HFFc6 (cell line): ENCODE measurements around the gene LRP11. TPM values are rescaled to one million over a fixed set of nuclear protein-coding genes. Genes with fewer than 3 reads are reported as not detected.
A peak's percentile ranks its signal among the peaks of the same experiment; 100 is the strongest.

Experiments used
- DNase-seq: peaks from one replicate; pipeline ENCODE4 v3.0.0-alpha.2; 2018
- H3K27ac Mint-ChIP-seq: 2 replicates; pipeline ENCODE4 v1.8.0; 2020; ENCODE audit warnings: mild to moderate bottlenecking, mixed read lengths
- H3K27me3 Mint-ChIP-seq: 2 replicates; pipeline ENCODE4 v1.8.0; 2021; ENCODE audit warnings: mild to moderate bottlenecking, moderate library complexity, mixed read lengths; ENCODE audit not compliant: insufficient read depth
- H3K36me3 Mint-ChIP-seq: 2 replicates; pipeline ENCODE4 v1.8.0; 2021; ENCODE audit warnings: low read depth, mixed read lengths
- H3K4me1 Mint-ChIP-seq: 2 replicates; pipeline ENCODE4 v1.8.0; 2020; ENCODE audit warnings: low read depth, mixed read lengths
- H3K4me3 Mint-ChIP-seq: 2 replicates; pipeline ENCODE4 v1.8.0; 2020; ENCODE audit warnings: mild to moderate bottlenecking, moderate library complexity, mixed read lengths
- H3K9me3 Mint-ChIP-seq: 2 replicates; pipeline ENCODE4 v1.8.0; 2020; ENCODE audit warnings: mild to moderate bottlenecking, mixed read lengths
- CTCF ChIP-seq: fragments of 200-600 bp; sonication (generic); IDR thresholded peaks from 2 replicates; pipeline ENCODE4 v1.5.0; 2021; ENCODE audit warnings: antibody characterized with exemption, mild to moderate bottlenecking
- total RNA-seq, 6 experiments: library from RNA; stranded (reverse); fragmentation: NEBNext Ultra II Directional; extraction: Animal tissue kit (Norgen Biotek cat#: 25700); gene quantifications; 2 replicates in 1 of 6; 3 replicates in 5 of 6; pipeline ENCODE4 v1.2.3, GENCODE V29; 2021

Gene LRP11
- total RNA-seq, 6 experiments from 2014 or later, result 27.4 to 34.6 (median 30.4) TPM

GRCh38 chr6:149823013-149823412 lies 41.1 kb downstream of the LRP11 start:
- H3K27ac Mint-ChIP-seq, result no peak overlapping the region

GRCh38 chr6:149821492-149821891 lies 42.7 kb downstream of the LRP11 start:
- Mint-ChIP-seq H3K27ac (no peak overlapping the region; the same call in 1 of the 2 replicates), H3K9me3 (no peaks in the 10 kb centered on the region), H3K36me3 (no peaks in the 10 kb centered on the region), H3K27me3 (no peaks in the 10 kb centered on the region), H3K4me3 (no peak overlapping the region), H3K4me1 (no peaks in the 10 kb centered on the region)
- no peak for DNase-seq
- TF ChIP-seq CTCF, result no peak

More at GRCh38 chr6:149823013-149823412, 41.1 kb downstream of the LRP11 start:
- DNase-seq, result no peak
- Mint-ChIP-seq H3K9me3 (no peaks in the 10 kb centered on the region), H3K27me3 (no peaks in the 10 kb centered on the region), H3K4me1 (no peaks in the 10 kb centered on the region), H3K4me3 (no peak overlapping the region), H3K36me3 (no peaks in the 10 kb centered on the region)
- peak; percentile 38; the same call in 1 of the 2 replicates for TF ChIP-seq CTCF

- Mint-ChIP-seq H3K36me3 (no peaks in the 10 kb centered on the region), H3K27me3 (no peaks in the 10 kb centered on the region), H3K4me3 (no peak overlapping the region), H3K4me1 (no peaks in the 10 kb centered on the region), H3K27ac (no peak overlapping the region), H3K9me3 (no peaks in the 10 kb centered on the region)
- no peak for DNase-seq
- peak; percentile 14; the same call in 1 of the 2 replicates for TF ChIP-seq CTCF
Observed at GRCh38 chr6:149820506-149820905, 43.7 kb downstream of the LRP11 start.

GRCh38 chr6:149815788-149816187 lies 48.4 kb downstream of the LRP11 start:
- no peak for DNase-seq
- H3K27ac Mint-ChIP-seq, result no peak overlapping the region
- H3K4me1 Mint-ChIP-seq, result no peaks in the 10 kb centered on the region
- peaks cover 16% of the 10 kb centered on the region for H3K36me3 Mint-ChIP-seq
- no peaks in the 10 kb centered on the region; the same call in 1 of the 2 replicates for H3K27me3 Mint-ChIP-seq
- TF ChIP-seq CTCF, result no peak
- H3K9me3 Mint-ChIP-seq, result no peaks in the 10 kb centered on the region
- no peak overlapping the region for H3K4me3 Mint-ChIP-seq

GRCh38 chr6:149813351-149813750 lies 50.8 kb downstream of the LRP11 start:
- no peak overlapping the region for H3K4me3 Mint-ChIP-seq
- DNase-seq, result no peak
- no peaks in the 10 kb centered on the region for H3K4me1 Mint-ChIP-seq
- H3K36me3 Mint-ChIP-seq, result peaks cover 26% of the 10 kb centered on the region
- no peaks in the 10 kb centered on the region for H3K9me3 Mint-ChIP-seq
- H3K27me3 Mint-ChIP-seq, result no peaks in the 10 kb centered on the region; the same call in 1 of the 2 replicates
- no peak for TF ChIP-seq CTCF
- H3K27ac Mint-ChIP-seq, result no peak overlapping the region

- H3K36me3 Mint-ChIP-seq, result peaks cover 35% of the 10 kb centered on the region
- H3K27ac Mint-ChIP-seq, result no peak overlapping the region
- DNase-seq, result no peak
- no peaks in the 10 kb centered on the region for H3K9me3 Mint-ChIP-seq
- H3K4me1 Mint-ChIP-seq, result peaks cover 6% of the 10 kb centered on the region; the same call in 1 of the 2 replicates
- H3K4me3 Mint-ChIP-seq, result no peak overlapping the region
- TF ChIP-seq CTCF, result no peak
- peaks cover 3% of the 10 kb centered on the region for H3K27me3 Mint-ChIP-seq
Observed at GRCh38 chr6:149809798-149810197, 54.4 kb downstream of the LRP11 start.
